ENCODE results near the gene YJU2. TPM values are rescaled to one million over a fixed set of nuclear protein-coding genes. Genes with fewer than 3 reads are reported as not detected.

Gene YJU2
- total and polyA plus RNA-seq, 2 of the 8 experiments (the other 6 are each of a cell fraction or from before 2014, with no cell fraction given) = 26.8 to 27.7 TPM

- no peak overlapping the region for H2BK12ac ChIP-seq (ENCODE audit: low read depth, low read length)
- no peaks in the 10 kb centered on the region for H3K79me1 ChIP-seq (ENCODE audit: low read depth, low read length)
- no peak overlapping the region for H4K5ac ChIP-seq (ENCODE audit: insufficient read length, low read depth, low read length)
- CTCF ChIA-PET (ENCODE audit: partially characterized antibody) = interaction anchor here (0.6 to 0.7 kb wide), 3 partner anchors 9 to 401 kb away, joined by 3 to 4 read pairs (median 3); no protein-coding TSS in a partner anchor
- no peak overlapping the region for H3K27ac ChIP-seq (ENCODE audit: low read depth, low read length)
- no peak overlapping the region; the same call in 1 of the 2 replicates for H2BK5ac ChIP-seq (ENCODE audit: low read depth, low read length)
- H3K18ac ChIP-seq (ENCODE audit: extremely low read depth, low read length) = no peak overlapping the region
- no peak overlapping the region for H3K56ac ChIP-seq (replicated peaks; ENCODE audit: insufficient read length, low read depth, low read length)
- H4K20me1 ChIP-seq (replicated peaks in 1 of 2; ENCODE audit: control insufficient read depth in 1 of 2, insufficient read depth in 2 of 2, low read length in 2 of 2) = peaks cover 0 to 2% of the 10 kb centered on the region in 2 experiments
- no peak overlapping the region for H4K91ac ChIP-seq (replicated peaks; ENCODE audit: insufficient read length, low read length)
- H4K8ac ChIP-seq (ENCODE audit: extremely low read depth, insufficient read depth, low read length) = no peak overlapping the region
- no peak overlapping the region for H3K4me2 ChIP-seq (ENCODE audit: insufficient read depth in 1 of 2, low read depth in 2 of 2, low read length in 2 of 2)
- no peak overlapping the region for H3K4ac ChIP-seq (replicated peaks; ENCODE audit: insufficient read length, low read depth, low read length)
- H3K4me3 ChIP-seq (ENCODE audit: extremely low read depth in 1 of 4, insufficient read depth in 2 of 4, low read depth in 3 of 4, low read length in 4 of 4) = no peak overlapping the region
- no peak overlapping the region for H2AK5ac ChIP-seq (ENCODE audit: low read depth, low read length)
- H3K14ac ChIP-seq (ENCODE audit: insufficient read length) = no peak overlapping the region
- no peaks in the 10 kb centered on the region for H3K27me3 ChIP-seq (replicated peaks in 1 of 4; ENCODE audit: control insufficient read depth in 3 of 4, extremely low read depth in 1 of 4, insufficient read depth in 3 of 4, low read length in 3 of 4)
- no peaks in the 10 kb centered on the region; the same call in 1 of the 2 replicates for H3K23me2 ChIP-seq (ENCODE audit: low read depth, low read length)
- H2BK20ac ChIP-seq (ENCODE audit: low read length) = no peak overlapping the region
- H3K36me3 ChIP-seq (ENCODE audit: control insufficient read depth in 2 of 4, insufficient read depth in 4 of 4, low read length in 3 of 4) = peaks cover 0 to 7% (median 0%) of the 10 kb centered on the region in 4 experiments; a peak in 3 of 8 replicates
- H3K23ac ChIP-seq (ENCODE audit: insufficient read length) = no peak overlapping the region
- no peak for DNase-seq (ENCODE audit: low read depth in 1 of 2, low spot score in 2 of 2)
- H3K79me2 ChIP-seq (ENCODE audit: control insufficient read depth in 1 of 2, insufficient read depth in 2 of 2, low read length in 2 of 2) = no peaks in the 10 kb centered on the region
- TF ChIP-seq RBBP5 (IDR thresholded peaks at IDR 0.05; ENCODE audit: borderline replicate concordance, low read depth, low read length) = no peak
- TF ChIP-seq SIRT6 (IDR thresholded peaks at IDR 0.05; ENCODE audit: low read length) = no peak
- TF ChIP-seq ZNF274 (IDR thresholded peaks at IDR 0.05; ENCODE audit: borderline replicate concordance, extremely low read depth, low read length) = no peak
- TF ChIP-seq RAD21 (IDR thresholded peaks at IDR 0.05 in 1 of 2, conservative IDR thresholded peaks at IDR 0.05 in 1 of 2; ENCODE audit: low read depth in 2 of 2, low read length in 2 of 2) = no peak
- POLR2A ChIA-PET (ENCODE audit: partially characterized antibody) = interaction anchor here (0.6 kb wide), 1 partner anchor 98 kb away, joined by 3 read pairs; no protein-coding TSS in a partner anchor
- no peaks in the 10 kb centered on the region for H3K9me3 ChIP-seq (ENCODE audit: insufficient read depth in 2 of 2, low read depth in 1 of 2, low read length in 1 of 2)
- no peak overlapping the region for H2BK120ac ChIP-seq (replicated peaks; ENCODE audit: low read depth, low read length)
- no peak for FAIRE-seq
- no peak overlapping the region for H2BK15ac ChIP-seq (ENCODE audit: low read length)
- H3K9ac ChIP-seq (replicated peaks in 1 of 4; ENCODE audit: extremely low read depth in 1 of 4, low read depth in 3 of 4, low read length in 3 of 4) = no peak overlapping the region
- H2AFZ ChIP-seq (ENCODE audit: low read length) = no peak overlapping the region
- WGBS, 2 experiments (ENCODE audit: extremely low coverage in 1 of 2, insufficient coverage in 1 of 2, insufficient read length in 1 of 2, insufficient replicate concordance in 2 of 2, low coverage in 1 of 2, low lambda C conversion rate in 2 of 2, missing lambda C conversion rate in 1 of 2) = 96% methylated on average over 15 of the region's 15 CpGs; no CpG with 5 or more reads in 1 of the 2 experiments
- peaks cover 0 to 5% (median 3%) of the 10 kb centered on the region in 4 experiments; a peak in 3 of 7 replicates for H3K4me1 ChIP-seq (replicated peaks in 1 of 4; ENCODE audit: control insufficient read depth in 3 of 4, insufficient read depth in 4 of 4, low read length in 3 of 4)
These were observed 22.4 kb upstream of the YJU2 start for GRCh38 chr19:4224470-4224869.
